Neural cell (in vitro differentiated cells): Measurements from ENCODE around the gene PHLPP1. TPM values are rescaled to one million over a fixed set of nuclear protein-coding genes. Genes with fewer than 3 reads are reported as not detected.

Experiments
- H2AFZ ChIP-seq: fragments of 200-600, 300-800 bp; sonication (generic), shearing (Covaris generic); 2 replicates; pipeline ENCODE4 v1.6.0; 2014; ENCODE audit warnings: low read depth, mild to moderate bottlenecking, antibody characterized with exemption, low read length, moderate library complexity
- H3F3A ChIP-seq: fragments of 200-600 bp; shearing (Covaris generic); 2 replicates; pipeline ENCODE4 v1.6.1; 2016; ENCODE audit warnings: mild to moderate bottlenecking, moderate library complexity, mixed read lengths, antibody characterized with exemption, low read length; ENCODE audit not compliant: insufficient read depth, poor library complexity, severe bottlenecking
- H3K27ac ChIP-seq: fragments of 200-600, 300-800 bp; sonication (generic), shearing (Covaris generic); 2 replicates; pipeline ENCODE4 v1.5.1; 2014; ENCODE audit warnings: mild to moderate bottlenecking, low read length, moderate library complexity
- H3K27me3 ChIP-seq: fragments of 300-800, 200-600 bp; sonication (generic), shearing (Covaris generic); 2 replicates; pipeline ENCODE4 v1.6.0; 2014; ENCODE audit warnings: mild to moderate bottlenecking, low read depth, low read length, moderate library complexity; ENCODE audit not compliant: insufficient read depth
- H3K36me3 ChIP-seq: fragments of 300-800, 200-600 bp; sonication (generic), shearing (Covaris generic); 2 replicates; pipeline ENCODE4 v1.5.1; 2014; ENCODE audit warnings: mild to moderate bottlenecking, antibody characterized with exemption, low read length, moderate library complexity; ENCODE audit not compliant: insufficient read depth
- H3K4me2 ChIP-seq: fragments of 300-800, 200-600 bp; sonication (generic), shearing (Covaris generic); 2 replicates; pipeline ENCODE4 v1.6.0; 2014; ENCODE audit warnings: mild to moderate bottlenecking, low read length
- H3K4me3 ChIP-seq: fragments of 300-800, 200-600 bp; sonication (generic), shearing (Covaris generic); 2 replicates; pipeline ENCODE4 v1.5.1; 2014; ENCODE audit warnings: mild to moderate bottlenecking, low read length, moderate library complexity
- H3K79me2 ChIP-seq: fragments of 200-600 bp; shearing (Covaris generic); replicated peaks from 2 replicates; pipeline ENCODE4 v1.6.0; 2014; ENCODE audit warnings: mild to moderate bottlenecking, low read length, moderate library complexity; ENCODE audit not compliant: insufficient read depth
- H3K9ac ChIP-seq: fragments of 300-800, 200-600 bp; sonication (generic), shearing (Covaris generic); 2 replicates; pipeline ENCODE4 v1.6.1; 2016; ENCODE audit warnings: mild to moderate bottlenecking, low read length, mixed read lengths
- H3K9me2 ChIP-seq: fragments of 200-600 bp; shearing (Covaris generic); 2 replicates; pipeline ENCODE4 v1.6.1; 2016; ENCODE audit warnings: mild to moderate bottlenecking, low read length, mixed read lengths; ENCODE audit not compliant: insufficient read depth
- H3K9me3 ChIP-seq: fragments of 200-600, 300-800 bp; sonication (generic), shearing (Covaris generic); 2 replicates; pipeline ENCODE4 v1.6.1; 2016; ENCODE audit warnings: mild to moderate bottlenecking, mixed run types, low read length, moderate library complexity, mixed read lengths
- H4K20me1 ChIP-seq: fragments of 200-600 bp; shearing (Covaris generic); 2 replicates; pipeline ENCODE4 v1.6.1; 2016; ENCODE audit warnings: mild to moderate bottlenecking, mixed run types; ENCODE audit not compliant: insufficient read depth
- CTCF ChIP-seq: fragments of 450-650 bp; IDR thresholded peaks from 2 replicates; pipeline ENCODE4 v1.5.1; 2014; ENCODE audit warnings: antibody characterized with exemption, mild to moderate bottlenecking, moderate library complexity; ENCODE audit not compliant: poor library complexity, severe bottlenecking
- EP300 ChIP-seq: fragments of 450-650 bp; conservative IDR thresholded peaks from 2 replicates; pipeline ENCODE4 v1.6.1; 2014; ENCODE audit warnings: antibody characterized with exemption, mild to moderate bottlenecking, moderate library complexity; ENCODE audit not compliant: poor library complexity, severe bottlenecking
- EZH2 ChIP-seq: fragments of 200-600, 300-800 bp; shearing (Covaris generic), sonication (generic); IDR thresholded peaks from 2 replicates; pipeline ENCODE4 v1.6.1; 2014; ENCODE audit warnings: antibody characterized with exemption, low read length, borderline replicate concordance, mild to moderate bottlenecking; ENCODE audit not compliant: insufficient read depth, poor library complexity, severe bottlenecking
- MXI1 ChIP-seq: fragments of 450-650 bp; conservative IDR thresholded peaks from 2 replicates; pipeline ENCODE4 v1.6.1; 2014; ENCODE audit warnings: antibody characterized with exemption, mild to moderate bottlenecking; ENCODE audit not compliant: poor library complexity, severe bottlenecking
- POLR2AphosphoS5 ChIP-seq: IDR thresholded peaks from 2 replicates; pipeline ENCODE4 v1.6.1; 2012
- RAD21 ChIP-seq: fragments of 450-650 bp; conservative IDR thresholded peaks from 2 replicates; pipeline ENCODE4 v1.6.1; 2014; ENCODE audit warnings: antibody characterized with exemption, mild to moderate bottlenecking, moderate library complexity
- REST ChIP-seq: IDR thresholded peaks from 2 replicates; pipeline ENCODE4 v1.6.1; 2012; ENCODE audit warnings: borderline replicate concordance
- SMC3 ChIP-seq: fragments of 450-650 bp; conservative IDR thresholded peaks from 2 replicates; pipeline ENCODE4 v1.6.1; 2014; ENCODE audit warnings: antibody characterized with exemption, mild to moderate bottlenecking, moderate library complexity; ENCODE audit not compliant: poor library complexity
- TAF1 ChIP-seq: IDR thresholded peaks from 2 replicates; pipeline ENCODE4 v1.6.1; 2012; ENCODE audit warnings: low read depth
- polyA plus RNA-seq: library from polyadenylated mRNA; depleted of rRNA; stranded (reverse); fragments of >200 nt; gene quantifications from 2 replicates; pipeline ENCODE4 v1.2.3, GENCODE V29; 2014

Gene PHLPP1
- polyA plus RNA-seq, 1 donor from 2014 or later = 4.5 TPM

GRCh38 chr18:62992877-62993365, 277.6 kb downstream of the PHLPP1 start:
- Histone ChIP-seq H3K27me3 (no peaks in the 10 kb centered on the region), H3K9me2 (no peaks in the 10 kb centered on the region), H4K20me1 (no peaks in the 10 kb centered on the region), H3K36me3 (no peaks in the 10 kb centered on the region), H2AFZ (no peak overlapping the region), H3K9ac (no peak overlapping the region), H3K79me2 (no peaks in the 10 kb centered on the region), H3K9me3 (no peaks in the 10 kb centered on the region), H3K27ac (no peak overlapping the region), H3F3A (no peaks in the 10 kb centered on the region), H3K4me3 (no peak overlapping the region), H3K4me2 (no peak overlapping the region)
- TF ChIP-seq CTCF (no peak), SMC3 (no peak), REST (no peak), EZH2 (no peak), MXI1 (no peak), EP300 (no peak), RAD21 (no peak), TAF1 (no peak), POLR2AphosphoS5 (no peak)

- Histone ChIP-seq H3K4me2 (no peak overlapping the region), H3K4me3 (no peak overlapping the region), H3F3A (no peaks in the 10 kb centered on the region), H3K9me3 (no peaks in the 10 kb centered on the region), H3K27me3 (no peaks in the 10 kb centered on the region), H3K9me2 (no peaks in the 10 kb centered on the region), H3K27ac (no peak overlapping the region), H3K9ac (no peak overlapping the region), H3K36me3 (no peaks in the 10 kb centered on the region), H2AFZ (no peak overlapping the region), H3K79me2 (no peaks in the 10 kb centered on the region), H4K20me1 (no peaks in the 10 kb centered on the region)
- TF ChIP-seq MXI1 (no peak), EZH2 (no peak)
Measured at GRCh38 chr18:62996566-62996965, 281.2 kb downstream of the PHLPP1 start.

GRCh38 chr18:62997076-62997475, 281.7 kb downstream of the PHLPP1 start:
- no peaks in the 10 kb centered on the region for H3K79me2 ChIP-seq
- no peak overlapping the region for H3K9ac ChIP-seq
- no peak for TF ChIP-seq MXI1
- no peaks in the 10 kb centered on the region for H4K20me1 ChIP-seq
- no peaks in the 10 kb centered on the region for H3F3A ChIP-seq
- no peak overlapping the region for H3K4me3 ChIP-seq
- no peak overlapping the region for H3K27ac ChIP-seq
- no peak overlapping the region for H3K4me2 ChIP-seq
- H3K36me3 ChIP-seq = no peaks in the 10 kb centered on the region
- H3K27me3 ChIP-seq = no peaks in the 10 kb centered on the region
- no peak overlapping the region for H2AFZ ChIP-seq
- H3K9me3 ChIP-seq = no peaks in the 10 kb centered on the region
- H3K9me2 ChIP-seq = no peaks in the 10 kb centered on the region
